H1 (cell line): ENCODE data around the gene ST3GAL3. TPM values are rescaled to one million over a fixed set of nuclear protein-coding genes. Genes with fewer than 3 reads are reported as not detected.

Experiments used
- CTCF ChIA-PET: fragments of 300-600 bp; sonication (Branson Sonifier 250); formaldehyde crosslinking; loops from one replicate; lab custom pipeline; 2021; ENCODE audit not compliant: partially characterized antibody; lab: Charles Lee
- POLR2A ChIA-PET: fragments of 300-600 bp; sonication (Branson Sonifier 250); formaldehyde crosslinking; loops from one replicate; lab custom pipeline; 2021; ENCODE audit warnings: inconsistent platforms; ENCODE audit not compliant: partially characterized antibody; lab: Charles Lee
- DNase-seq, 2 experiments: peaks; one replicate each; pipeline versions ENCODE4 v3.0.0 to v3.0.0-alpha.2; 2010 to 2022; ENCODE audit warnings: low spot score in 2 of 2, low read depth in 1 of 2, mixed read lengths in 1 of 2
- FAIRE-seq: peaks from 2 replicates; lab custom pipeline; 2011; peaks lifted over from hg19 to GRCh38; lab: Jason Lieb, UNC
- H2AFZ ChIP-seq: 2 replicates; pipeline ENCODE4 v1.8.1; 2012; ENCODE audit warnings: low read length, inconsistent platforms
- H2AK5ac ChIP-seq: 2 replicates; pipeline ENCODE4 v1.6.1; 2013; ENCODE audit warnings: low read depth, low read length
- H2BK120ac ChIP-seq: replicated peaks from 2 replicates; pipeline ENCODE3; 2013; ENCODE audit warnings: low read depth, low read length, inconsistent platforms
- H2BK12ac ChIP-seq: 2 replicates; pipeline ENCODE4 v1.6.1; 2013; ENCODE audit warnings: low read depth, low read length
- H2BK15ac ChIP-seq: 2 replicates; pipeline ENCODE4 v1.6.1; 2013; ENCODE audit warnings: low read length
- H2BK20ac ChIP-seq: 2 replicates; pipeline ENCODE4 v1.6.1; 2013; ENCODE audit warnings: low read length
- H2BK5ac ChIP-seq: 2 replicates; pipeline ENCODE4 v1.6.1; 2013; ENCODE audit warnings: low read depth, low read length
- H3K14ac ChIP-seq: 2 replicates; pipeline ENCODE4 v1.6.1; 2013; ENCODE audit warnings: inconsistent platforms; ENCODE audit not compliant: insufficient read length
- H3K18ac ChIP-seq: 2 replicates; pipeline ENCODE4 v1.6.1; 2013; ENCODE audit warnings: low read length; ENCODE audit errors: extremely low read depth
- H3K23ac ChIP-seq: 2 replicates; pipeline ENCODE4 v1.6.1; 2013; ENCODE audit warnings: inconsistent platforms; ENCODE audit not compliant: insufficient read length
- H3K23me2 ChIP-seq: 2 replicates; pipeline ENCODE4 v1.6.1; 2013; ENCODE audit warnings: low read depth, low read length
- H3K27ac ChIP-seq: 2 replicates; pipeline ENCODE4 v1.6.1; 2011; ENCODE audit warnings: low read depth, low read length, inconsistent platforms
- H3K27me3 ChIP-seq, 4 experiments: replicated peaks in 1 of 4; 1 replicate in 1 of 4; 2 replicates in 3 of 4; pipeline versions ENCODE4 v1.6.1 to v1.8.1; 2011 to 2013; ENCODE audit warnings: low read length in 3 of 4, mild to moderate bottlenecking in 3 of 4, inconsistent platforms in 2 of 4, mixed read lengths in 2 of 4, moderate library complexity in 1 of 4; ENCODE audit not compliant: control insufficient read depth in 3 of 4, insufficient read depth in 3 of 4; ENCODE audit errors: extremely low read depth in 1 of 4
- H3K36me3 ChIP-seq, 4 experiments: 2 replicates each; pipeline versions ENCODE4 v1.6.1 to v1.8.1; 2011 to 2013; ENCODE audit warnings: mild to moderate bottlenecking in 4 of 4, low read length in 3 of 4, moderate library complexity in 2 of 4, control low read depth in 1 of 4, inconsistent platforms in 1 of 4; ENCODE audit not compliant: insufficient read depth in 4 of 4, control insufficient read depth in 2 of 4
- H3K4ac ChIP-seq: replicated peaks from 2 replicates; pipeline ENCODE3; 2013; ENCODE audit warnings: low read length, low read depth, mixed read lengths, inconsistent platforms; ENCODE audit not compliant: insufficient read length
- H3K4me1 ChIP-seq, 4 experiments: replicated peaks in 1 of 4; 1 replicate in 1 of 4; 2 replicates in 3 of 4; pipeline versions ENCODE4 v1.6.1 to v1.8.1; 2011 to 2013; ENCODE audit warnings: low read length in 3 of 4, inconsistent platforms in 2 of 4, mixed read lengths in 1 of 4; ENCODE audit not compliant: insufficient read depth in 4 of 4, control insufficient read depth in 3 of 4
- H3K4me2 ChIP-seq, 2 experiments: 2 replicates each; pipeline versions ENCODE4 v1.6.1 to v1.8.1; 2011 to 2013; ENCODE audit warnings: low read depth in 2 of 2, low read length in 2 of 2, control low read depth in 1 of 2, inconsistent platforms in 1 of 2, mild to moderate bottlenecking in 1 of 2; ENCODE audit not compliant: insufficient read depth in 1 of 2
- H3K4me3 ChIP-seq, 4 experiments: fragments of 200-600, 300-600 bp in 1 of 4; sonication (generic), shearing (Covaris generic), sonication (Bioruptor Twin) in 1 of 4; 2 replicates each; pipeline versions ENCODE4 v1.5.1 to v1.8.1; 2011 to 2016; ENCODE audit warnings: low read length in 4 of 4, low read depth in 3 of 4, control low read depth in 2 of 4, inconsistent platforms in 2 of 4, mild to moderate bottlenecking in 2 of 4, mixed read lengths in 1 of 4, moderate library complexity in 1 of 4; ENCODE audit not compliant: insufficient read depth in 2 of 4; ENCODE audit errors: extremely low read depth in 1 of 4
- H3K56ac ChIP-seq: replicated peaks from 2 replicates; pipeline ENCODE3; 2013; ENCODE audit warnings: low read depth, mild to moderate bottlenecking, mixed read lengths, low read length, inconsistent platforms; ENCODE audit not compliant: insufficient read length
- H3K79me1 ChIP-seq: 2 replicates; pipeline ENCODE4 v1.6.1; 2013; ENCODE audit warnings: low read depth, low read length, control low read depth
- H3K79me2 ChIP-seq, 2 experiments: 2 replicates each; pipeline versions ENCODE4 v1.6.1 to v1.8.1; 2012 to 2013; ENCODE audit warnings: low read length in 2 of 2, mild to moderate bottlenecking in 2 of 2, inconsistent platforms in 1 of 2; ENCODE audit not compliant: insufficient read depth in 2 of 2, control insufficient read depth in 1 of 2
- H3K9ac ChIP-seq, 4 experiments: replicated peaks in 1 of 4; 1 replicate in 1 of 4; 2 replicates in 3 of 4; pipeline versions ENCODE4 v1.6.1 to v1.8.1; 2011 to 2013; ENCODE audit warnings: low read depth in 3 of 4, low read length in 3 of 4, control low read depth in 2 of 4, mild to moderate bottlenecking in 2 of 4, moderate library complexity in 2 of 4, inconsistent platforms in 1 of 4; ENCODE audit errors: extremely low read depth in 1 of 4
- H3K9me3 ChIP-seq, 2 experiments: 2 replicates each; pipeline versions ENCODE4 v1.6.1 to v1.8.1; 2012 to 2013; ENCODE audit warnings: mild to moderate bottlenecking in 2 of 2, moderate library complexity in 2 of 2, control low read depth in 1 of 2, inconsistent platforms in 1 of 2, low read depth in 1 of 2, low read length in 1 of 2, mixed read lengths in 1 of 2; ENCODE audit not compliant: insufficient read depth in 2 of 2
- H4K20me1 ChIP-seq, 2 experiments: replicated peaks in 1 of 2; 2 replicates each; pipeline versions ENCODE3 to v1.8.1; 2011 to 2013; ENCODE audit warnings: inconsistent platforms in 2 of 2, low read length in 2 of 2, mild to moderate bottlenecking in 1 of 2; ENCODE audit not compliant: insufficient read depth in 2 of 2, control insufficient read depth in 1 of 2
- H4K5ac ChIP-seq: 2 replicates; pipeline ENCODE4 v1.6.1; 2013; ENCODE audit warnings: low read length, low read depth, mixed read lengths, inconsistent platforms; ENCODE audit not compliant: insufficient read length
- H4K8ac ChIP-seq: 2 replicates; pipeline ENCODE4 v1.8.0; 2013; ENCODE audit warnings: mild to moderate bottlenecking, moderate library complexity, low read length, inconsistent platforms; ENCODE audit not compliant: insufficient read depth; ENCODE audit errors: extremely low read depth
- H4K91ac ChIP-seq: replicated peaks from 2 replicates; pipeline ENCODE3; 2013; ENCODE audit warnings: low read length, mixed read lengths, inconsistent platforms; ENCODE audit not compliant: insufficient read length
- E2F6 ChIP-seq: IDR thresholded peaks from 2 replicates; pipeline ENCODE4 v1.6.1; 2012; ENCODE audit warnings: inconsistent platforms
- MAX ChIP-seq: IDR thresholded peaks from 2 replicates; pipeline ENCODE4 v1.6.1; 2012; ENCODE audit warnings: inconsistent platforms
- RAD21 ChIP-seq, 2 experiments: IDR thresholded peaks in 1 of 2; conservative IDR thresholded peaks in 1 of 2; 2 replicates each; pipeline ENCODE4 v1.6.1; 2011; ENCODE audit warnings: low read depth in 2 of 2, low read length in 2 of 2, improper control_type of control experiment in 1 of 2, inconsistent platforms in 1 of 2, mild to moderate bottlenecking in 1 of 2, moderate library complexity in 1 of 2
- RFX5 ChIP-seq: IDR thresholded peaks from 2 replicates; pipeline ENCODE4 v1.6.1; 2011; ENCODE audit warnings: low read depth, low read length, improper control_type of control experiment, borderline replicate concordance
- SAP30 ChIP-seq: fragments of 300-600 bp; sonication (generic); IDR thresholded peaks from 2 replicates; pipeline ENCODE4 v1.7.1; 2012; ENCODE audit warnings: low read length, moderate library complexity, mild to moderate bottlenecking, inconsistent platforms; ENCODE audit not compliant: insufficient read depth, insufficient replicate concordance
- SIN3A ChIP-seq, 2 experiments: IDR thresholded peaks in 1 of 2; conservative IDR thresholded peaks in 1 of 2; 2 replicates each; pipeline ENCODE4 v1.6.1; 2011 to 2012; ENCODE audit warnings: low read length in 2 of 2, improper control_type of control experiment in 1 of 2, low read depth in 1 of 2, mild to moderate bottlenecking in 1 of 2
- USF2 ChIP-seq: IDR thresholded peaks from 2 replicates; pipeline ENCODE4 v1.6.1; 2011; ENCODE audit warnings: low read length, improper control_type of control experiment
- WGBS, 2 experiments: shearing (Covaris generic) in 1 of 2; methylation state at CpG; one replicate each; pipeline versions ENCODE4 v1.1.6 to v1.1.7; 2013 to 2015; ENCODE audit warnings: low lambda C conversion rate in 2 of 2, mixed read lengths in 2 of 2, inconsistent platforms in 1 of 2, low coverage in 1 of 2, missing lambda C conversion rate in 1 of 2; ENCODE audit not compliant: insufficient replicate concordance in 2 of 2, insufficient coverage in 1 of 2, insufficient read length in 1 of 2; ENCODE audit errors: extremely low coverage in 1 of 2, missing lambda C conversion rate in 1 of 2; 5-methylcytosine and 5-hydroxymethylcytosine counted together
- polyA plus RNA-seq, 7 experiments: library from polyadenylated mRNA; depleted of rRNA in 3 of 7; stranded (reverse) in 5 of 7; unstranded in 2 of 7; fragments of >200 nt in 5 of 7; fragments of 200-250 nt in 2 of 7; gene quantifications; 1 replicate in 5 of 7; 2 replicates in 1 of 7; 4 replicates in 1 of 7; pipeline versions ENCODE4 v1.2.1 to v1.2.3, GENCODE V29; 2011 to 2013; ENCODE audit warnings: missing spikeins in 2 of 7, mixed read lengths in 2 of 7
- total RNA-seq: library from RNA; stranded (reverse); fragmentation: NEBNext Ultra II Directional; extraction: Animal tissue kit (Norgen Biotek cat#: 25700); gene quantifications from 2 replicates; pipeline ENCODE4 v1.2.1, GENCODE V29; 2021

ST3GAL3 gene
- total and polyA plus RNA-seq, 2 of the 8 experiments (the other 6 are each of a cell fraction or from before 2014, with no cell fraction given), result 6.8 to 7.0 TPM

- Histone ChIP-seq H3K23me2 (peaks cover 21% of the 10 kb centered on the region), H4K91ac (peak overlapping the region; percentile 63), H2BK12ac (peak overlapping the region; percentile 30; the same call in 1 of the 2 replicates), H3K4me2 (peak overlapping the region; percentile 61 to 85), H3K18ac (peak overlapping the region; percentile 34), H3K79me1 (peaks cover 28% of the 10 kb centered on the region), H3K14ac (peak overlapping the region; percentile 5), H2AFZ (no peak overlapping the region), H3K36me3 (peaks cover 2 to 23% (median 15%) of the 10 kb centered on the region in 4 experiments; a peak in 5 of 8 replicates), H3K4me1 (peaks cover 4 to 17% (median 15%) of the 10 kb centered on the region in 4 experiments), H4K8ac (peak overlapping the region; percentile 89), H3K79me2 (peaks cover 0 to 24% of the 10 kb centered on the region in 2 experiments; a peak in 2 of 4 replicates), H3K4ac (peak overlapping the region; percentile 3), H3K23ac (no peak overlapping the region), H4K20me1 (peaks cover 2 to 37% of the 10 kb centered on the region in 2 experiments), H4K5ac (no peak overlapping the region), H2BK5ac (no peak overlapping the region; the same call in 1 of the 2 replicates), H3K27ac (no peak overlapping the region), H2BK120ac (peak overlapping the region; percentile 52), H3K4me3 (peak overlapping the region; percentile 42 to 74 (median 64)), H3K9me3 (no peaks in the 10 kb centered on the region), H2AK5ac (peak overlapping the region; percentile 45; the same call in 1 of the 2 replicates), H3K56ac (no peak overlapping the region), H3K27me3 (no peaks in the 10 kb centered on the region)
- 13% methylated on average over 19 of the region's 45 CpGs; no CpG with 5 or more reads in 1 of the 2 experiments for WGBS, 2 experiments
- DNase-seq, result peak in 1 of 2 experiments; percentile 73
- no peak for FAIRE-seq
- POLR2A ChIA-PET, result interaction anchor here (0.6 to 1.9 kb wide), 8 partner anchors 10 to 216 kb away, joined by 3 to 10 read pairs (median 4); partner anchors contain the start of genes CCDC24 and DPH2
- CTCF ChIA-PET, result interaction anchor here (0.8 to 1.1 kb wide), 4 partner anchors 9 to 216 kb away, joined by 3 to 5 read pairs (median 3); no protein-coding TSS in a partner anchor
- TF ChIP-seq SAP30, result peak; percentile 58
- 0 out of 2 replicates have a peak, but pooled peaks have one; percentile 18 for TF ChIP-seq USF2
- peak in 1 of 2 experiments; percentile 63; a peak in 2 of 4 replicates for TF ChIP-seq SIN3A (conservative IDR thresholded peaks at IDR 0.05 in 1 of 2, IDR thresholded peaks at IDR 0.05 in 1 of 2; ENCODE audit: low read depth in 1 of 2, low read length in 2 of 2)
- no peak for TF ChIP-seq RFX5
- TF ChIP-seq RAD21 (IDR thresholded peaks at IDR 0.05 in 1 of 2, conservative IDR thresholded peaks at IDR 0.05 in 1 of 2; ENCODE audit: low read depth in 2 of 2, low read length in 2 of 2), result no peak
- TF ChIP-seq MAX, result peak; percentile 94
- peak; percentile 74 for TF ChIP-seq E2F6
- TF ChIP-seq, all 59 proteins: peak for 5
- 0 out of 2 replicates have a peak overlapping the region, but pooled peaks have one; percentile 14 for H2BK15ac ChIP-seq
- no peak overlapping the region for H2BK20ac ChIP-seq
- H3K9ac ChIP-seq, result peak overlapping the region; percentile 2 to 87 (median 54); a peak in 6 of 7 replicates
Measured at GRCh38 chr1:43979528-43980254, 272.4 kb downstream of the ST3GAL3 start.
